ENCODE data around the gene USP1.

Gene USP1

GRCh38 chr1:62493656-62494055, 56.8 kb downstream of the USP1 start:
- DNase-seq = no peak

DNA sequence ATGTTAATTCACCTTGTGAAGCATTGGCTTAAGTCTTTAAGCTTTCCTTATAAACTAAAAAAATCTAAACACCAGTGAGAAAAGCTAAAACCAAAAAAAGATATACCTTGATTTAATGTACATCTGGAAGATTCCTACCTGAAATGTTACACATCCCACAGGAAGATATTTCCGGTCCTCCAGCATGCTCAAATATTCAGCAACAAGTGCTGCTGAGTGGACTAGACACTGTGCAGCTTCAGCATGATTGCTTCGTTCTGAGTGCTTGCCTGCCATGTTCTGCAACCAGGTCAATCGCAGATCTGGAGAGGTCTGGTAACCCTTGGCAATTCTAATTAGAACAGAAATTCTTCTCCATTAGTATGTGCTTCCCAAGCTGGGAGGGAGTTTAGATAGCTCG, 57.3 kb downstream of the USP1 start:
- no peak for DNase-seq

GRCh38 chr1:62500210-62500609, 63.4 kb downstream of the USP1 start:
- no peak for DNase-seq
